SU-DHL-6 (cell line): ENCODE measurements around the gene MDFI.

ENCODE experiments used
- H2AFZ ChIP-seq: fragments of 200-600 bp; sonication (generic); 2 replicates; pipeline ENCODE4 v1.6.1; 2014; ENCODE audit warnings: low read depth, mild to moderate bottlenecking, moderate library complexity, mixed read lengths, antibody characterized with exemption, low read length; ENCODE audit not compliant: severe bottlenecking
- H3F3A ChIP-seq: fragments of 200-600 bp; shearing (Covaris generic); 2 replicates; pipeline ENCODE4 v1.6.0; 2016; ENCODE audit warnings: antibody characterized with exemption, mild to moderate bottlenecking; ENCODE audit not compliant: insufficient read depth
- H3K27ac ChIP-seq: fragments of 200-600 bp; sonication (generic); 2 replicates; pipeline ENCODE4 v1.5.1; 2016; ENCODE audit warnings: low read depth, mild to moderate bottlenecking, low read length, moderate library complexity, mixed read lengths
- H3K27me3 ChIP-seq: fragments of 200-600 bp; sonication (generic), shearing (Covaris generic); 2 replicates; pipeline ENCODE4 v1.6.0; 2014; ENCODE audit warnings: mild to moderate bottlenecking, low read length
- H3K36me3 ChIP-seq: fragments of 200-600 bp; sonication (generic); 2 replicates; pipeline ENCODE4 v1.6.1; 2014; ENCODE audit warnings: mild to moderate bottlenecking, low read length, mixed read lengths
- H3K4me2 ChIP-seq: fragments of 300-600, 200-600 bp; shearing (Covaris generic), sonication (generic); 2 replicates; pipeline ENCODE4 v1.6.0; 2014; ENCODE audit warnings: low read length, low read depth, mild to moderate bottlenecking; ENCODE audit not compliant: poor library complexity, severe bottlenecking
- H3K4me3 ChIP-seq: fragments of 200-600 bp; sonication (generic); 2 replicates; pipeline ENCODE4 v1.5.1; 2014; ENCODE audit warnings: antibody characterized with exemption, low read length, mild to moderate bottlenecking, mixed read lengths; ENCODE audit not compliant: insufficient read depth, poor library complexity, severe bottlenecking
- H3K79me2 ChIP-seq: fragments of 200-600 bp; sonication (generic); 2 replicates; pipeline ENCODE4 v1.6.1; 2014; ENCODE audit warnings: mild to moderate bottlenecking, low read length, moderate library complexity; ENCODE audit not compliant: insufficient read depth
- H3K9ac ChIP-seq: fragments of 200-600 bp; sonication (generic); 2 replicates; pipeline ENCODE4 v1.7.0; 2014; ENCODE audit warnings: mild to moderate bottlenecking, low read length
- H3K9me2 ChIP-seq: fragments of 200-600 bp; sonication (generic); replicated peaks from 2 replicates; pipeline ENCODE4 v1.6.1; 2014; ENCODE audit warnings: low read length; ENCODE audit not compliant: insufficient read depth
- H3K9me3 ChIP-seq: fragments of 200-600 bp; sonication (generic); 2 replicates; pipeline ENCODE4 v1.6.1; 2014; ENCODE audit warnings: low read length, mixed read lengths; ENCODE audit not compliant: insufficient read depth
- H4K20me1 ChIP-seq: fragments of 200-600 bp; sonication (generic); 2 replicates; pipeline ENCODE4 v1.6.1; 2014; ENCODE audit warnings: low read depth, mild to moderate bottlenecking, antibody characterized with exemption, low read length, moderate library complexity, mixed read lengths
- CTCF ChIP-seq: fragments of 200-600 bp; sonication (generic); IDR thresholded peaks from one replicate; pipeline ENCODE4 v1.5.1; 2017; ENCODE audit warnings: antibody characterized with exemption, mild to moderate bottlenecking, low read length, moderate library complexity; ENCODE audit not compliant: insufficient read depth, poor library complexity, severe bottlenecking
- EZH2phosphoT487 ChIP-seq: fragments of 200-600 bp; sonication (generic), shearing (Covaris generic); conservative IDR thresholded peaks from 2 replicates; pipeline ENCODE4 v1.6.1; 2018; ENCODE audit warnings: mild to moderate bottlenecking, antibody characterized with exemption, low read length, moderate library complexity, mixed read lengths

The MDFI gene

GRCh38 chr6:41672016-41672415, 33.7 kb downstream of the MDFI start:
- Histone ChIP-seq H3K9me2 (no peaks in the 10 kb centered on the region), H2AFZ (no peak overlapping the region), H3K4me2 (no peak overlapping the region), H3K27me3 (no peaks in the 10 kb centered on the region), H3F3A (no peaks in the 10 kb centered on the region), H3K79me2 (no peaks in the 10 kb centered on the region), H3K9ac (no peak overlapping the region), H3K4me3 (no peak overlapping the region), H3K9me3 (no peaks in the 10 kb centered on the region), H3K36me3 (no peaks in the 10 kb centered on the region), H4K20me1 (no peaks in the 10 kb centered on the region), H3K27ac (no peak overlapping the region)
- no peak for TF ChIP-seq CTCF
- TF ChIP-seq EZH2phosphoT487: no peak

- Histone ChIP-seq H3K79me2 (no peaks in the 10 kb centered on the region), H3F3A (no peaks in the 10 kb centered on the region), H3K4me3 (no peak overlapping the region), H3K9ac (no peak overlapping the region), H3K4me2 (no peak overlapping the region), H3K27ac (no peak overlapping the region), H3K36me3 (no peaks in the 10 kb centered on the region), H3K9me2 (no peaks in the 10 kb centered on the region), H2AFZ (no peak overlapping the region), H4K20me1 (no peaks in the 10 kb centered on the region), H3K27me3 (no peaks in the 10 kb centered on the region), H3K9me3 (no peaks in the 10 kb centered on the region)
- TF ChIP-seq EZH2phosphoT487 (no peak), CTCF (no peak)
Measured at GRCh38 chr6:41672816-41673703, 34.8 kb downstream of the MDFI start.

GRCh38 chr6:41673704-41674000, 35.4 kb downstream of the MDFI start:
- no peaks in the 10 kb centered on the region for H3K79me2 ChIP-seq
- H3K36me3 ChIP-seq: no peaks in the 10 kb centered on the region
- H3K9me3 ChIP-seq: no peaks in the 10 kb centered on the region
- no peaks in the 10 kb centered on the region for H3K27me3 ChIP-seq
- H3K9ac ChIP-seq: no peak overlapping the region
- no peak overlapping the region for H3K27ac ChIP-seq
- no peaks in the 10 kb centered on the region for H3K9me2 ChIP-seq
- no peaks in the 10 kb centered on the region for H4K20me1 ChIP-seq
- no peak overlapping the region for H3K4me2 ChIP-seq
- H3F3A ChIP-seq: no peaks in the 10 kb centered on the region
- H3K4me3 ChIP-seq: no peak overlapping the region
- H2AFZ ChIP-seq: no peak overlapping the region
- TF ChIP-seq EZH2phosphoT487: no peak
- no peak for TF ChIP-seq CTCF
